OCI-LY3 (cell line): Measurements from ENCODE around the gene ARHGAP22.

Experiments used
- H2AFZ ChIP-seq: fragments of 200-600, 300-600 bp; shearing (Covaris generic); 2 replicates; pipeline ENCODE4 v1.6.0; 2014; ENCODE audit warnings: antibody characterized with exemption, low read depth, low read length
- H3K27ac ChIP-seq: fragments of 200-600, 300-600 bp; sonication (generic); 2 replicates; pipeline ENCODE4 v1.5.1; 2014; ENCODE audit warnings: mild to moderate bottlenecking, low read length, moderate library complexity, mixed read lengths
- H3K27me3 ChIP-seq: fragments of 200-600, 300-600 bp; sonication (generic); 2 replicates; pipeline ENCODE4 v1.6.1; 2014; ENCODE audit warnings: low read depth, low read length, mixed read lengths
- H3K36me3 ChIP-seq: fragments of 200-600, 300-600 bp; sonication (generic); replicated peaks from 2 replicates; pipeline ENCODE3; 2014; ENCODE audit warnings: low read depth, low read length, mixed read lengths
- H3K4me1 ChIP-seq: fragments of 300-600, 200-600 bp; sonication (generic); 2 replicates; pipeline ENCODE4 v1.6.1; 2014; ENCODE audit warnings: low read length, mixed read lengths
- H3K4me2 ChIP-seq: fragments of 200-600, 300-600 bp; sonication (generic); 2 replicates; pipeline ENCODE4 v1.6.1; 2014; ENCODE audit warnings: low read length, mixed read lengths
- H3K4me3 ChIP-seq: fragments of 300-600, 200-600 bp; sonication (generic); 2 replicates; pipeline ENCODE4 v1.5.1; 2014; ENCODE audit warnings: antibody characterized with exemption, mild to moderate bottlenecking, low read length, moderate library complexity
- H3K79me2 ChIP-seq: fragments of 300-600, 200-600 bp; shearing (Covaris generic); 2 replicates; pipeline ENCODE4 v1.6.1; 2014; ENCODE audit warnings: mild to moderate bottlenecking, low read length, mixed read lengths
- H3K9ac ChIP-seq: fragments of 300-600, 200-600 bp; shearing (Covaris generic); 2 replicates; pipeline ENCODE4 v1.6.0; 2014; ENCODE audit warnings: mild to moderate bottlenecking, low read length, moderate library complexity
- H3K9me3 ChIP-seq: fragments of 200-600, 300-600 bp; shearing (Covaris generic); 2 replicates; pipeline ENCODE4 v1.6.1; 2014; ENCODE audit warnings: low read length, mixed read lengths; ENCODE audit not compliant: insufficient read depth
- H4K20me1 ChIP-seq: fragments of 200-600, 300-600 bp; sonication (generic); 2 replicates; pipeline ENCODE4 v1.6.1; 2016; ENCODE audit warnings: low read length, mixed read lengths; ENCODE audit not compliant: insufficient read depth
- CTCF ChIP-seq: fragments of 200-600, 300-600 bp; sonication (generic); IDR thresholded peaks from 2 replicates; pipeline ENCODE4 v1.5.1; 2014; ENCODE audit warnings: antibody characterized with exemption, low read length, low read depth
- EZH2phosphoT487 ChIP-seq: fragments of 200-600 bp; shearing (Covaris generic); IDR thresholded peaks from 2 replicates; pipeline ENCODE4 v1.6.1; 2018; ENCODE audit warnings: antibody characterized with exemption, mixed run types, low read depth

Gene ARHGAP22

GRCh38 chr10:48589266-48589665 is 15.6 kb downstream of the ARHGAP22 start:
- no peak overlapping the region for H3K4me3 ChIP-seq
- H3K4me1 ChIP-seq = no peaks in the 10 kb centered on the region
- no peaks in the 10 kb centered on the region; the same call in 1 of the 2 replicates for H3K27me3 ChIP-seq
- no peaks in the 10 kb centered on the region for H3K79me2 ChIP-seq
- H4K20me1 ChIP-seq = no peaks in the 10 kb centered on the region
- H2AFZ ChIP-seq = no peak overlapping the region
- H3K27ac ChIP-seq = no peak overlapping the region
- no peaks in the 10 kb centered on the region for H3K9me3 ChIP-seq
- no peak overlapping the region for H3K9ac ChIP-seq
- TF ChIP-seq EZH2phosphoT487 = no peak
- no peak for TF ChIP-seq CTCF
- H3K4me2 ChIP-seq = no peak overlapping the region
- no peaks in the 10 kb centered on the region for H3K36me3 ChIP-seq

GRCh38 chr10:48587819-48588218 is 17.1 kb downstream of the ARHGAP22 start:
- Histone ChIP-seq H3K36me3 (no peaks in the 10 kb centered on the region), H2AFZ (no peak overlapping the region), H3K4me3 (no peak overlapping the region), H3K9me3 (no peaks in the 10 kb centered on the region), H3K27me3 (no peaks in the 10 kb centered on the region), H3K4me1 (no peaks in the 10 kb centered on the region), H3K4me2 (no peak overlapping the region), H3K9ac (no peak overlapping the region), H3K79me2 (no peaks in the 10 kb centered on the region), H3K27ac (no peak overlapping the region), H4K20me1 (no peaks in the 10 kb centered on the region)
- no peak for TF ChIP-seq EZH2phosphoT487
- no peak for TF ChIP-seq CTCF

GRCh38 chr10:48587101-48587500 is 17.8 kb downstream of the ARHGAP22 start:
- Histone ChIP-seq H3K4me3 (no peak overlapping the region), H2AFZ (no peak overlapping the region), H3K27ac (no peak overlapping the region)

GRCh38 chr10:48582970-48583369 is 21.9 kb downstream of the ARHGAP22 start:
- Histone ChIP-seq H3K9me3 (no peaks in the 10 kb centered on the region), H3K4me1 (peaks cover 10% of the 10 kb centered on the region), H3K36me3 (no peaks in the 10 kb centered on the region), H4K20me1 (no peaks in the 10 kb centered on the region), H3K27me3 (0 out of 2 replicates have a peak, but pooled peaks cover 6% of the 10 kb centered on the region), H2AFZ (no peak overlapping the region), H3K79me2 (no peaks in the 10 kb centered on the region), H3K4me2 (no peak overlapping the region), H3K4me3 (no peak overlapping the region), H3K9ac (no peak overlapping the region), H3K27ac (no peak overlapping the region)
- TF ChIP-seq EZH2phosphoT487 = no peak
- no peak for TF ChIP-seq CTCF

More at GRCh38 chr10:48587101-48587500, 17.8 kb downstream of the ARHGAP22 start:
- H3K9me3 ChIP-seq = no peaks in the 10 kb centered on the region
- H3K4me1 ChIP-seq = no peaks in the 10 kb centered on the region
- H3K9ac ChIP-seq = no peak overlapping the region
- H4K20me1 ChIP-seq = no peaks in the 10 kb centered on the region
- no peaks in the 10 kb centered on the region for H3K27me3 ChIP-seq
- no peaks in the 10 kb centered on the region for H3K36me3 ChIP-seq
- TF ChIP-seq EZH2phosphoT487 (no peak), CTCF (no peak)
- no peaks in the 10 kb centered on the region for H3K79me2 ChIP-seq
- no peak overlapping the region for H3K4me2 ChIP-seq
